HG03108 (cell line): ENCODE measurements around the gene SPACA7.

Source experiments
- ATAC-seq: cut with Tn5 transposase; IDR thresholded peaks from one replicate; pipeline ENCODE4 v1.9.1; 2021; ENCODE audit warnings: moderate library complexity; ENCODE audit not compliant: unreplicated experiment

SPACA7 gene

GRCh38 chr13:112462408-112462807, 86.3 kb downstream of the SPACA7 start:
- ATAC-seq = no peak

GRCh38 chr13:112464720-112465119, 88.6 kb downstream of the SPACA7 start:
- ATAC-seq = no peak

- no peak for ATAC-seq
These were observed 89.3 kb downstream of the SPACA7 start for GRCh38 chr13:112465251-112466131.

- no peak for ATAC-seq
These were observed 90.2 kb downstream of the SPACA7 start for GRCh38 chr13:112466132-112467058.

- no peak for ATAC-seq
These were observed 91.1 kb downstream of the SPACA7 start for GRCh38 chr13:112467236-112467635.

- no peak for ATAC-seq
These were observed 91.9 kb downstream of the SPACA7 start for GRCh38 chr13:112468069-112468468.

- no peak for ATAC-seq
These were observed 93.1 kb downstream of the SPACA7 start for GRCh38 chr13:112469071-112469745.

GRCh38 chr13:112473818-112474217, 97.7 kb downstream of the SPACA7 start:
- ATAC-seq = no peak

- ATAC-seq = no peak
These were observed 98.7 kb downstream of the SPACA7 start for GRCh38 chr13:112474869-112475268.

GRCh38 chr13:112475889-112476288, 99.7 kb downstream of the SPACA7 start:
- ATAC-seq = no peak

GRCh38 chr13:112477070-112477619, 101.0 kb downstream of the SPACA7 start:
- ATAC-seq = no peak

- no peak for ATAC-seq
These were observed 103.2 kb downstream of the SPACA7 start for GRCh38 chr13:112479389-112479788.

GRCh38 chr13:112481458-112481857, 105.3 kb downstream of the SPACA7 start:
- ATAC-seq = no peak

GRCh38 chr13:112483299-112483698, 107.1 kb downstream of the SPACA7 start:
- ATAC-seq = no peak
